B cell (primary cell): ENCODE data around the gene RRP12.

Experiments
- EZH2 ChIP-seq: IDR thresholded peaks from 2 replicates; pipeline ENCODE4 v1.6.1; 2012; ENCODE audit warnings: borderline replicate concordance, low read depth, mild to moderate bottlenecking, moderate library complexity, low read length; ENCODE audit not compliant: insufficient read depth, poor library complexity, severe bottlenecking
- TF ChIP-seq, protein P1 (sequence below): fragments of 200-600 bp; IDR thresholded peaks from one replicate; pipeline ENCODE4 v1.8.0; 2022; ENCODE audit warnings: antibody characterized with exemption, mild to moderate bottlenecking

GRCh38 chr10:97358349-97358748, 42.8 kb downstream of the RRP12 start:
- TF ChIP-seq, protein P1, sequence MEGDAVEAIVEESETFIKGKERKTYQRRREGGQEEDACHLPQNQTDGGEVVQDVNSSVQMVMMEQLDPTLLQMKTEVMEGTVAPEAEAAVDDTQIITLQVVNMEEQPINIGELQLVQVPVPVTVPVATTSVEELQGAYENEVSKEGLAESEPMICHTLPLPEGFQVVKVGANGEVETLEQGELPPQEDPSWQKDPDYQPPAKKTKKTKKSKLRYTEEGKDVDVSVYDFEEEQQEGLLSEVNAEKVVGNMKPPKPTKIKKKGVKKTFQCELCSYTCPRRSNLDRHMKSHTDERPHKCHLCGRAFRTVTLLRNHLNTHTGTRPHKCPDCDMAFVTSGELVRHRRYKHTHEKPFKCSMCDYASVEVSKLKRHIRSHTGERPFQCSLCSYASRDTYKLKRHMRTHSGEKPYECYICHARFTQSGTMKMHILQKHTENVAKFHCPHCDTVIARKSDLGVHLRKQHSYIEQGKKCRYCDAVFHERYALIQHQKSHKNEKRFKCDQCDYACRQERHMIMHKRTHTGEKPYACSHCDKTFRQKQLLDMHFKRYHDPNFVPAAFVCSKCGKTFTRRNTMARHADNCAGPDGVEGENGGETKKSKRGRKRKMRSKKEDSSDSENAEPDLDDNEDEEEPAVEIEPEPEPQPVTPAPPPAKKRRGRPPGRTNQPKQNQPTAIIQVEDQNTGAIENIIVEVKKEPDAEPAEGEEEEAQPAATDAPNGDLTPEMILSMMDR, result no peak
- no peak for TF ChIP-seq EZH2
